Ramos (cell line): ENCODE measurements around the gene TNFRSF18.

Source experiments
- in situ Hi-C: fragments of 300-500 bp; cut with MboI; formaldehyde crosslinking; loops from one replicate; pipeline ENCODE4 v1.14.3; 2022; ENCODE audit warnings: low sequenced_read_pairs; ENCODE audit not compliant: unreplicated experiment

The TNFRSF18 gene

DNA sequence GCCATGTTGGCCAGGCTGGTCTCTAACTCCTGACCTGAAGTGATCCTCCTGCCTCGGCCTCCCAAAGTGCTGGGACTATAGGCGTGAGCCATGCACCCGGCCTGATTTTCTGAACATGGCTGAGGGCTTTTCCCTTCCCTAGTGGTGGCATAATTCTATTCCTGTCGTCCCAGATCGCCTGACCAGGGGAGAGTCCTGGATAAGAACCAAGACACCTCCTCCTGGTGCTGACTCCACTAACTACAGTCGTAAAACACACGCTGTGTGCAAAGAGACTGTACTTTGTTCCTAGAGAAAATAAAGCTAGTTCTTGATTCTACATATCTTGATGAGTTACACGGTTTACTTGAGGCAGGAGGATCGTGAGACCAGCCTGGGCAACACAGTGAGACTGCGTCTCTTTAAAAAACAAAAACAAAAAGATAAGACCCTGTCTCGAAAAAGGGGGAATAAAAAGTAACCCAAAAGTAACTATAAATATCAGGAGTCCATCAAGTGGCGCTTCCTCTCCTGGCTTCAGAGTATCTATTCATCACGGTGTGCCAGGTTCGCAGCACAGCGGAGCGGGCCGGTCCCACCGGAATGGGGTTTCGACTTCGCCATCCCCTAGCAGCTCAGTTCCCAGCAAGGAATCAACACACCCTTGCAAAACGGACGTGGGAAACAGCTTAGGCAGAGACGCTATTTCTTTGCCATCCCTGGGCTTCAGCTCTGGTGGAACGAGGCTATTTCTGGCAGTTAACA is 24.4 kb upstream of the TNFRSF18 start:
- in situ Hi-C loops = loop anchor here (10.0 kb wide), 1 partner anchor 116 kb away; the partner anchor contains the start of gene C1orf159

GRCh38 chr1:1229770-1230169 is 23.4 kb upstream of the TNFRSF18 start:
- in situ Hi-C loops = loop anchor here (10.0 kb wide), 1 partner anchor 115 kb away; the partner anchor contains the start of gene C1orf159

DNA sequence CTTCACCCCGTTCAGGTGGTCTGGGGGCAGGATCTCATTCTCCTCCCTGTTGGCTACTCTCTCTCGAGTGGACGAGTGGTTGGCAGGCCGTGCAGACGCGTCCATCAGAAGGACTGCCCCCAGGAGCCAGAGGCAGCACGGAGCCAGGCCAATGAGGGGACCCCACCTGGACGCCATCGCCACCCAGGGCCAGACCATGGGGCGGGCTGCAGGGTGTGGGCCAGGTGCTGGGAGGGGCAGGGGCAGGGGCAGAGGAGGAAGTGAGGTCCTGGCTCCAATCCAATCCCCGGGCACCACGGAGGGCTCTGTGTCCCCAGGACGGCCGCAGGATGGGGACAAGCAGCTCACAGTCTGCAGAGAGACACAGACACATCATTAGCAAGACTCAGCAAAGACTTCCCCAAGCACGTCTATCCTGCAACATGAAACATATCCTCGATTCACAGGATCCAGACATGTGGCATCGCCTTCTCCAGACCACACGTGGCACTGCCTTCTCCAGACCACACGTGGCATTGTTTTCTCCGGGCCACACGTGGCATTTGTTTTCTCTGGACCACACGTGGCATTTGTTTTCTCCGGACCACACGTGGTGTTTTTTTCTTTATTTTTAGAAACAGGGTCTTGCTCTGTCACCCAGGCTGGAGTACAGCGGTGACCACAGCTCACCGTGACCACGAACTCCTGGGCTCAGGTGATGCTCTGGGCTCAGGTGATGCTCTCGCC is 22.4 kb upstream of the TNFRSF18 start:
- in situ Hi-C loops = no loop called here

- in situ Hi-C loops = no loop called here
Measured at GRCh38 chr1:1228187-1228586, 21.8 kb upstream of the TNFRSF18 start.

GRCh38 chr1:1227386-1227785 is 21.0 kb upstream of the TNFRSF18 start:
- in situ Hi-C loops = no loop called here

- in situ Hi-C loops = no loop called here
Measured at GRCh38 chr1:1226566-1227362, 20.4 kb upstream of the TNFRSF18 start.

GRCh38 chr1:1225913-1226312 is 19.5 kb upstream of the TNFRSF18 start:
- in situ Hi-C loops = no loop called here

- in situ Hi-C loops = no loop called here
Measured at GRCh38 chr1:1225238-1225845, 18.9 kb upstream of the TNFRSF18 start.

GRCh38 chr1:1223891-1224290 is 17.5 kb upstream of the TNFRSF18 start:
- in situ Hi-C loops = no loop called here

DNA sequence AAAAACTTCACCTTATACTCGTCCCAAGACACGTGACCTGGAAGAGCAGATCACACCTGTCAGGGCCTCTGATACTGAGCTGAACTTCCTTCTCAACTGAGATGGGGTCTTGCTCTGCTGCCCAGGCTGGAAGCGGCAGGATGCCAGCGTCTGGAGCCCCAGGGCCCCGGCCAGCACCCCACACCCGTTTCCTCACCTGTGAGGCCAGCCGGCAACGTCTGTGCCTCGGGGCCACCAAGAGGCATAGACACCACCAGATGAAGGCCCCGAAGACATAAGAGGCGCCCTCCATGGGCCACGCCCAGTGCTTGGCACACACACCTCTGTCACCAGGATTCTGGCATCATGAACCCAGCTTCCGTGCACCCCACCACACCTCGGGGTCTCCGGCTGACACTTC is 16.9 kb upstream of the TNFRSF18 start:
- in situ Hi-C loops = no loop called here

GRCh38 chr1:1222575-1223225 is 16.3 kb upstream of the TNFRSF18 start:
- in situ Hi-C loops = no loop called here

- in situ Hi-C loops = no loop called here
Measured at GRCh38 chr1:1221887-1222574, 15.6 kb upstream of the TNFRSF18 start.

- in situ Hi-C loops = no loop called here
Measured at GRCh38 chr1:1220197-1220596, 13.8 kb upstream of the TNFRSF18 start.

GRCh38 chr1:1219341-1219740 is 12.9 kb upstream of the TNFRSF18 start:
- in situ Hi-C loops = no loop called here

DNA sequence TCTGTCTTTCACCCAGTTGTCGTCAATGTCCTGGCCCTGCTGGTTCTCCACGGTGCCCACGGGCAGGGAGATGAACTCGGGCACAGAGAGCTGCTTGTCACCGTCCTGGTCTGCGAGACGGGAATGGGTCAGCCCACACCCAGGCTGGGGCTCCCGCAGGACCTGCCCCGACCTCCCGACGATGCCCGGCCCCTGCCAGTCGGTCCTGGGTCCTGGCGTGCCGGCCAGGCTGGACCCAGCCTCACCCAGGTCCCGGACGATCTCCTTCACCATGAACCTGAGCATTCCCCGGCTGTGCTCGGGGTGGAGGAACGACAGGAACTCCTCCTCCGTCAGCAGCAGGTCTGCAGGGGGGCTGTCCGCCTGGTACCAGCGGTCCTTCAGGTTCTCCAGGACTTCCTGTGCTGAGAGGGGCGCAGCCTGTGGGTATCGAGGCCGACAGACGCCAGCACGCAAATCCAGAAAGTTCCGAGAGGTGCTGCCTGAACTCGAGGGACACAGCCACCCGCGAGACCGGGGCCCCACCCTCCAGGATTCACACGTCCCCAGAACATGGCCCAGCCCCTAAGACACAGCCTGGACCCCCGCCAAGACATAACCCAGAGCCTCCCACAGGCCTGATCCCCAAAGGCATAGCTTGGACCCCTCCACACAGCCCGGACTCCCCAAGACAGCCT is 12.3 kb upstream of the TNFRSF18 start:
- in situ Hi-C loops = no loop called here

DNA sequence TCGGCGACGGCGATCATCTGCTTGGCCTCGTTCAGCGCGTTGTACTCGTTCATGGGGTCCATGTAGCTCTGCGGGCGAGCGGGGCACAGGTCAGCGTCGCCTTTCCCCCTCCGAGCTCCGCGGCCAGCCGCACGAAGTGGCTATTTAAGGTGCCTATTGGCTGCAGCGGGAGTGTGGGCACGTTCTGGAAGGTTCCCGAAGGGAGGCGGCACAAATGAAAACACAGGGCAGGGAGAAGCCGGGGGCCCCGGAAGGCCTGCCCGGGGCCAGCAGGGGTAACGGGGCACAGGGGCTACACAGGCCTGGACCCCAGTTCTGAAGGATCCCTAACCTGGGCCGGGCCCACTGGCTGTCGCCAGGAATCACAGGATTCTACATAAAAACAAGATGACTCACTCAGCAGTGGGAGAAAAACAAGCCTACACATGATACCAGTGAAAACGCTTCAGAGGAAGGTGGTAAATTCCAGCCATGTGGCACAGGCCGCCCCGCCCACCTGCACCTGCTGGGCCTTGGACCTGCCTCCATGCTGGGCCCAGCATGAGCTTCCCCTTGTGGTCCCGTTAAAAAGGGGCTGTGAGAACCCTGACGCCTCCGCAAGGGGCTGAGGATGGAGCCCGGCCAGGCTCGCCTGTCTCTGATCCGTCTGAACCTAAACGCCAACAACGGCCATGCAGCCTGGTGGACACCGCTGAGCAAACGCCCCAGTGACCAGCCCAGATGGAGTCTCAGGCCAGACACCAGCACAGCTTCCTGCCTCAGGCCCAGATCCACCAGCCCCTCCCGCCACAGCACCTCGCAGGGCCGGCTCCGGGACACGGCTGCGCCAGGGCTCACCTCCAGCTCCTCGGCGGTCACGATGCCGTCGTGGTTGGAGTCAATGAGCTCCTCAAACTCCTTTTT is 11.5 kb upstream of the TNFRSF18 start:
- in situ Hi-C loops = no loop called here

GRCh38 chr1:1216770-1217620 is 10.6 kb upstream of the TNFRSF18 start:
- in situ Hi-C loops = no loop called here
